Astrocyte (in vitro differentiated cells and primary cell): ENCODE results near the gene POLG2. TPM values are rescaled to one million over a fixed set of nuclear protein-coding genes. Genes with fewer than 3 reads are reported as not detected.

ENCODE experiments used
- DNase-seq: peaks from one replicate; pipeline ENCODE4 v3.0.0-alpha.2; 2010; ENCODE audit warnings: low read depth
- FAIRE-seq: peaks from 2 replicates; lab custom pipeline; 2011; peaks lifted over from hg19 to GRCh38; lab: Jason Lieb, UNC
- H2AFZ ChIP-seq: 2 replicates; pipeline ENCODE4 v1.6.0; 2012; ENCODE audit warnings: low read depth, low read length, inconsistent platforms
- H3K27ac ChIP-seq: 2 replicates; pipeline ENCODE4 v1.5.1; 2011; ENCODE audit warnings: low read depth, low read length, inconsistent platforms
- H3K27me3 ChIP-seq: 2 replicates; pipeline ENCODE4 v1.6.0; 2011; ENCODE audit warnings: low read length, inconsistent platforms; ENCODE audit not compliant: insufficient read depth
- H3K36me3 ChIP-seq: 2 replicates; pipeline ENCODE4 v1.5.1; 2011; ENCODE audit warnings: low read length, inconsistent platforms; ENCODE audit not compliant: insufficient read depth
- H3K4me1 ChIP-seq: 2 replicates; pipeline ENCODE4 v1.5.1; 2011; ENCODE audit warnings: low read length, inconsistent platforms; ENCODE audit not compliant: insufficient read depth
- H3K4me2 ChIP-seq: 2 replicates; pipeline ENCODE4 v1.6.0; 2012; ENCODE audit warnings: low read length, inconsistent platforms
- H3K4me3 ChIP-seq: 2 replicates; pipeline ENCODE4 v1.5.1; 2011; ENCODE audit warnings: low read depth, mild to moderate bottlenecking, low read length, inconsistent platforms; ENCODE audit not compliant: insufficient read depth
- H3K79me2 ChIP-seq: 2 replicates; pipeline ENCODE4 v1.6.0; 2012; ENCODE audit warnings: mild to moderate bottlenecking, low read length, inconsistent platforms; ENCODE audit not compliant: insufficient read depth
- H3K9ac ChIP-seq: 2 replicates; pipeline ENCODE4 v1.6.0; 2012; ENCODE audit warnings: mild to moderate bottlenecking, low read length, inconsistent platforms
- H3K9me3 ChIP-seq: 2 replicates; pipeline ENCODE4 v1.5.1; 2012; ENCODE audit warnings: low read depth, mild to moderate bottlenecking, low read length, inconsistent platforms; ENCODE audit not compliant: insufficient read depth
- H4K20me1 ChIP-seq: 2 replicates; pipeline ENCODE4 v1.6.0; 2012; ENCODE audit warnings: low read length, inconsistent platforms; ENCODE audit not compliant: insufficient read depth
- H3K27ac Mint-ChIP-seq: one replicate; pipeline ENCODE4 v1.8.0; 2021; ENCODE audit warnings: mild to moderate bottlenecking, mixed read lengths; ENCODE audit not compliant: unreplicated experiment
- H3K27me3 Mint-ChIP-seq: one replicate; pipeline ENCODE4 v1.8.0; 2021; ENCODE audit warnings: low read depth, mixed read lengths; ENCODE audit not compliant: unreplicated experiment
- H3K36me3 Mint-ChIP-seq: one replicate; pipeline ENCODE4 v1.8.0; 2021; ENCODE audit warnings: low read depth, mixed read lengths; ENCODE audit not compliant: unreplicated experiment
- H3K4me1 Mint-ChIP-seq: one replicate; pipeline ENCODE4 v1.8.0; 2021; ENCODE audit warnings: low read depth, mixed read lengths; ENCODE audit not compliant: unreplicated experiment
- H3K4me3 Mint-ChIP-seq: one replicate; pipeline ENCODE4 v1.8.0; 2021; ENCODE audit warnings: mild to moderate bottlenecking, moderate library complexity, mixed read lengths; ENCODE audit not compliant: unreplicated experiment
- H3K9me3 Mint-ChIP-seq: one replicate; pipeline ENCODE4 v1.8.0; 2021; ENCODE audit warnings: mild to moderate bottlenecking, mixed read lengths; ENCODE audit not compliant: unreplicated experiment
- CTCF ChIP-seq: IDR thresholded peaks from 2 replicates; pipeline ENCODE4 v1.5.1; 2011; ENCODE audit warnings: low read depth, mild to moderate bottlenecking, inconsistent platforms, low read length, moderate library complexity; ENCODE audit not compliant: insufficient read depth
- EZH2 ChIP-seq: IDR thresholded peaks from 2 replicates; pipeline ENCODE4 v1.6.1; 2012; ENCODE audit warnings: mild to moderate bottlenecking, low read length, inconsistent platforms; ENCODE audit not compliant: insufficient read depth
- total RNA-seq: library from RNA; stranded (reverse); gene quantifications from 2 replicates; pipeline ENCODE4 v1.2.1, GENCODE V29; 2021

POLG2 gene
- total RNA-seq, 1 donor from 2014 or later: 16.2 TPM

- TF ChIP-seq EZH2 (no peak), CTCF (no peak)
- Histone ChIP-seq H3K36me3 (no peaks in the 10 kb centered on the region), H3K4me1 (peaks cover 17% of the 10 kb centered on the region), H2AFZ (no peak overlapping the region), H3K4me2 (peak overlapping the region; percentile 30), H4K20me1 (no peaks in the 10 kb centered on the region), H3K9ac (no peak overlapping the region), H3K4me3 (no peak overlapping the region), H3K27me3 (no peaks in the 10 kb centered on the region), H3K27ac (no peak overlapping the region), H3K79me2 (no peaks in the 10 kb centered on the region), H3K9me3 (no peaks in the 10 kb centered on the region)
- Mint-ChIP-seq H3K27me3 (peaks cover 7% of the 10 kb centered on the region), H3K27ac (no peak overlapping the region), H3K36me3 (no peaks in the 10 kb centered on the region), H3K4me3 (no peak overlapping the region), H3K4me1 (peaks cover 15% of the 10 kb centered on the region), H3K9me3 (no peaks in the 10 kb centered on the region)
- DNase-seq (peak; percentile 82), FAIRE-seq (no peak)
These were observed 39.7 kb downstream of the POLG2 start for GRCh38 chr17:64457156-64457555.

- no peak overlapping the region for H3K27ac ChIP-seq
- Mint-ChIP-seq H3K4me1 (peaks cover 15% of the 10 kb centered on the region), H3K27ac (no peak overlapping the region), H3K27me3 (peaks cover 2% of the 10 kb centered on the region), H3K4me3 (no peak overlapping the region), H3K36me3 (no peaks in the 10 kb centered on the region), H3K9me3 (no peaks in the 10 kb centered on the region)
- H3K4me3 ChIP-seq: no peak overlapping the region
- no peak overlapping the region for H3K9ac ChIP-seq
- no peaks in the 10 kb centered on the region for H4K20me1 ChIP-seq
- no peaks in the 10 kb centered on the region for H3K36me3 ChIP-seq
- FAIRE-seq (no peak), DNase-seq (no peak)
- no peaks in the 10 kb centered on the region for H3K79me2 ChIP-seq
- peaks cover 17% of the 10 kb centered on the region for H3K4me1 ChIP-seq
- no peak overlapping the region for H2AFZ ChIP-seq
- TF ChIP-seq EZH2 (no peak), CTCF (no peak)
- H3K9me3 ChIP-seq: no peaks in the 10 kb centered on the region
- no peaks in the 10 kb centered on the region for H3K27me3 ChIP-seq
- H3K4me2 ChIP-seq: no peak overlapping the region
These were observed 40.6 kb downstream of the POLG2 start for GRCh38 chr17:64455993-64456885.

GRCh38 chr17:64449545-64449944, 47.3 kb downstream of the POLG2 start:
- no peaks in the 10 kb centered on the region for H3K9me3 Mint-ChIP-seq
- Histone ChIP-seq H3K27ac (no peak overlapping the region), H3K36me3 (no peaks in the 10 kb centered on the region), H4K20me1 (no peaks in the 10 kb centered on the region), H3K79me2 (no peaks in the 10 kb centered on the region), H2AFZ (no peak overlapping the region), H3K9me3 (no peaks in the 10 kb centered on the region), H3K4me1 (peaks cover 3% of the 10 kb centered on the region), H3K27me3 (no peaks in the 10 kb centered on the region), H3K4me3 (no peak overlapping the region), H3K4me2 (peak overlapping the region; percentile 78), H3K9ac (no peak overlapping the region)
- no peak overlapping the region for H3K27ac Mint-ChIP-seq
- peaks cover 6% of the 10 kb centered on the region for H3K4me1 Mint-ChIP-seq
- TF ChIP-seq EZH2: no peak
- no peak for TF ChIP-seq CTCF
- no peak overlapping the region for H3K4me3 Mint-ChIP-seq
- H3K36me3 Mint-ChIP-seq: no peaks in the 10 kb centered on the region
- FAIRE-seq (no peak), DNase-seq (no peak)
- H3K27me3 Mint-ChIP-seq: no peaks in the 10 kb centered on the region
